SHP77 (cell line): ENCODE data around the gene COL13A1.

ENCODE experiments used
- DNase-seq, 2 experiments: peaks; one replicate each; lab custom pipeline; 2025; lab: John Stamatoyannopoulos, UW

COL13A1 gene

DNA sequence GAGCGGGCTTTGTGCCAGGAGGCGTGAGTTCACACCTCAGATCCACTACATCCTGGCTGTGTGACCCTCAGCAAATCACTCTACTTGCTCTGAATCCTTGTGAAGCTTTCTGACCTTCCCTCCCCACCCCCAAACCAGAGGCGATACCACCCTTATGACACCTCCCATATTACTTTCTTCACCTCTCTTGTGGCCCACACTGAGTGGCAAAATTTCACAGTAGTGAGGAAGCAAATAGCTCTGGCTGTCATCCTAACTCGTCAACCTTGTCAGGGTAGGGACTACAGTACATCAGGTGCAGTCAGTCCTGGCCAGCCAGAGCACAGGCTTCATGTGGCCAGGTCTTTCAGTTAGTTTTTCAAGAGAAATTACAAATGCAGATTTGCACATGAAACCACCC, 19.1 kb downstream of the COL13A1 start:
- no peak for DNase-seq

GRCh38 chr10:69825604-69826003, 23.9 kb downstream of the COL13A1 start:
- DNase-seq, result no peak

DNA sequence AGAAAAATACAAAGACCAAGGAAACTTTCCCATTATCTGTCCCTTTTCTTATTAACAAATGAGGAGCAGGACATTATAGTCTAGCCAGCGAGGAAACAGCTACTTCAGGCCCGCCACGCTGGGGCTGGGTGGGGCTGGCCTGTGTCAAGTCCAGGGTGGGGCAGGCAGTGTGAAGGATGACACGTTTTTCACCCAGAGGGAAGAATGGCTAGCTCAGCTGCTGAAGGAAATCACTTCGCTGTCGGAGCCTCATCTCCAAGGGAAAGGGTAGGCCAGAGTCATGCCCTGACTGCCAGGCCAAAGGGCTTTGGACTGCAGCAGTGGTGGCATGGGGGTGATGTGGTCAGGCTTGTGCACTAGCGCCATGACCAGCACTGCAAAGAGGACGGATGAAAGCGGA, 24.4 kb downstream of the COL13A1 start:
- no peak for DNase-seq

DNA sequence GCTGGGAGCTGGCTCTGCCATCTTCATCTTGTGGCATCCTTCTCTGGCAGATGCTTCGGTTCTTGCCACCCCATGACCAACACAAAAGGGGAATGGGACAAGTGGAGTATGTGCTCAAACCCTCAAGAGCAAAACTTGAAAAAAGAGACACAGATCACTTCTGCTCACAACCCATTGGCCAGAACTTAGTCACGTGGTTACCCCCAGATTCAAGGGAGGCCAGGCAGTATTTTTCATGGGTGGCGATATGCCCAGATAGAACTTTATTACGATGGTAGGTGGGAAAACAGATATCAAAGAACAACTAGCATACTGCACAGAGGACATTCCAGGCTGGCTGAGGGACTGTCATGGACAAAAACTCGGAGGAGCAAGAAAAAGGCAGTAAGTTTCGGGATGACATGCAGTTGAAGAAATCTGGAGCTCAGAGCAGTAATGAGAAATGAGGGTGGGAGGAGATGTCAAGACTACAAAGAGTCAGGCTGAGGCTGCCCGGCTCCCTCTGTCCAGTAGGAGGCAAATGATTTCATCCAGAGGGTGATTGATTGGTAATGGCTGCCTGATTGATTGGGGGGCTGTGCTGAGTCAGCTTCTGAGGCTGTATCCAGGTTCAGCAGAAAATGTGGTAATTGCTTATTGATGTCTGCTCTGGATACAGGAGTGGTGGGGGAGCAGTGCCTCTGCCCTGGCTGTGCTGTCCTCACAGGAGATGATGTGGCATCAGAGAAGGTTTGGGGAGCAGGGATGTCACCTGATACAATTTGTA, 25.3 kb downstream of the COL13A1 start:
- no peak for DNase-seq

DNA sequence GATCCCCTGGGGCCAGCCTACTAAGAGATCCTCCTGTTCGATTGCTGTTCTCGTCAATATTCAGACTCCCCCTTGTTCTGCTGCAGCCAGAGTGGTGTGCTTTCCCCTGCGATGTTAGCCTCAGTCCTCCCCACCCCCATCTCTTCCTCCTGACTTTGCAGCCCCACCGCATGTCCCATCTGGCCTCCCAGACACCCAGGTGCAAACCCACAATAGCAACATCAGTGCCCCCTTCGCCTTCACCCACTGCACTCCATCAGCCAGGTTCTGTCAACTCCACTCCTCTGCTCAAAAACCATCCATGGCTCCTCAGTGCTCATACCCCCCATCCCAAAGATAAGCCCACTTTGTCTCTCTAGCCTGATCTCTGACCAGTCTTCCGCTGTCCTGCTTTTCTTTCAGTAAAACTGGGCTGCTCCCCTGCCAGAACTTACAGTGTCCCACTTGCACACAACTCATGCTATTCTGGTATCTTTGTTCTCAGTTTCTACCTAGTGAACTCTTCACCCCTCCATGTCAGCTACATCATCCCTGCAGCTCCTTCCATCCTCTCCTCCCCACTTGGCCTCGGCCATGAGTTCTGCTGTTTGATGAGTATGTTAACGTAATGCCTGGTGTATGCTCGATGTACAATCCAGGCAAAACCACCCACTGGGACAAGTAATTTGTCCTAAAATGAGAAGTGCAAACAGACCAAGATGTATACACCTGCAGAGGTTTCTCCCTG, 26.6 kb downstream of the COL13A1 start:
- no peak for DNase-seq

DNA sequence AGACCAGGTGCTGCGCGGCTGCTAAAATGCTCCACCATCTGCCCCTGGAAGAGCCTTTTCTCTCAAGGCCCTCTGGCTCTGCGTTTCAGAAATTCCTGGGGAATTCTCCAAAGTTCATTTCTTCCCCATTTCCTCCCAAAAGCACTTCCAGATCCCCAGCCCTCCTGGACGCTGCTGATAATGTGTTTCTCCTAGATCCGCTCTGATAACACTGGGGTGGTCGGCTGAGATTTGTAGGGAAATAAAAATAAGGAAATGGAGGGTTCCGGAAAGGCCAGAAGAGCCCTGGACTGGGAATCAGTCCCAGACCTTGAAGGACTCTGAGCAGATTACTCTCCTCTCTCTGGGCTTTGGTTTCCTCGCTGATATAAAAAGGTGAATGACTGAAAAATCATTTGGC, 28.1 kb downstream of the COL13A1 start:
- no peak for DNase-seq

DNA sequence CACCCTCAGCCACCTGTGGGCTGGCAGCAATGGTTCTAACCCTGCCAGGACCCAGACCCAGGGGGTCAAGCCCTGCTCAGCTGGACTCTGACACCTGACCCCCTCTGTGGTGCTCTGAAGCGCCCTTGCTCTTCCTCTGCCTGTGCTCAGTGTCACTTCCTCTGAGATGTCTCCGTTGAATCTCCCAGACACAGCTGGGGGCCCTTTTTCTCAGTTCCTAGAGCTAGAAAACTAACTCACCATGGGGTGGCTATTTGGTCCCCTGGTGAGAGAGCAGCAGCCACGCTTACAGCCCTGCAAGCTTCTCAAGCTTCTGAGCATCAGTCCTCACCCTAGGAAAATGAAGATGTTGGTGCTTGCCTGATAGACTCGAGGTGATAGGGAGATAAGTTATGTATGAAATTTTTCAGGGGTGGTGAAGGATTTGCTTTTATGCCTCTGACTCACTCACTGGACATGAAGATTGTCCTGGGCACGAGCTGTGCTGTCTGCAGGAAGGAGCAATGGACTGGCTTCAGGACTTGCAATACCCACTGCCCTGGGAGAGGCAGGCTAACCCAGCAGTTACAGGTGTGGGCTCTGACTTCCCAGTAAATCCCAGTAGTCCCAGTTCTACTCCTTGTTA, 29.6 kb downstream of the COL13A1 start:
- DNase-seq, result no peak

DNA sequence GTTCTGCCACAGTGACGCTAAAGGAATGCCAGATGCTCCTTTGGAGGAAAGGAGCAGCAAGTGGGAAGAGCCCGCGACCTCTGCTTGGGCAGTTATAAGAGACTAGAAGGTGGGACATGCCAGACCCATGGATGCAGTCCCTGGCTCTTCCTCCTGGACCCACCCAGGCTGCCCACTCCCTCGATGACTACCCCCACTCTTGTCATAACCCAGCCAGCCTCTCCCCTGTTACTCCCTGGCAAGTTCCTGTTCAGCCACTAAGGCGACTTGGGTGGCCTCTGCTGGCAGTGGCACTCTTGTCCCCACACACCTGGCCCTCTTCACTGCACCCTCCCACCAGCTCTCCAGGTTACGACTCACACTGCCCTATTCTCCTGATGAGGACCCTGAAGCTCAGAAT, 33.5 kb downstream of the COL13A1 start:
- no peak for DNase-seq

- no peak for DNase-seq
These were observed 34.4 kb downstream of the COL13A1 start for GRCh38 chr10:69835875-69836730.

- DNase-seq, result no peak
These were observed 35.0 kb downstream of the COL13A1 start for GRCh38 chr10:69836731-69837030.

- no peak for DNase-seq
These were observed 35.6 kb downstream of the COL13A1 start for GRCh38 chr10:69837261-69837660.

DNA sequence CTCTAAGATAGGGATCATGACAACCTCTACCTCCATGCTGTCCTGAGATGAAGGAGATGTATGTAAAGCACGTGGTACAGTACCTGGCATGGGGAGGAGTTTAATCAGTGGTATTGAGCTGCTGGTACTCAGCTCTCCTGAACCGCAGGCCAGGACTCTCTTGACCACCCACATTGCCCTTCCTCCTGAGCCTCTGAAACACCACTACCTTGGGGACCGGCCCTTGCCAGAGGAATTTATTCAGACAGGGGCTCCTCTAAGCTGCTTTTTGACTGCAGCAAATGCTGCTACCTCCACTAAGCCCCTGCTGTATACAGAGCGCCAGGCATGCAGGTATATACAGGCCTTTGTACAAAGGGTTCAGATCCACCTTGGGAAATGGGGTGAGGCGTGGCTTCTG, 36.7 kb downstream of the COL13A1 start:
- no peak for DNase-seq

GRCh38 chr10:69838853-69839252, 37.1 kb downstream of the COL13A1 start:
- DNase-seq, result no peak

DNA sequence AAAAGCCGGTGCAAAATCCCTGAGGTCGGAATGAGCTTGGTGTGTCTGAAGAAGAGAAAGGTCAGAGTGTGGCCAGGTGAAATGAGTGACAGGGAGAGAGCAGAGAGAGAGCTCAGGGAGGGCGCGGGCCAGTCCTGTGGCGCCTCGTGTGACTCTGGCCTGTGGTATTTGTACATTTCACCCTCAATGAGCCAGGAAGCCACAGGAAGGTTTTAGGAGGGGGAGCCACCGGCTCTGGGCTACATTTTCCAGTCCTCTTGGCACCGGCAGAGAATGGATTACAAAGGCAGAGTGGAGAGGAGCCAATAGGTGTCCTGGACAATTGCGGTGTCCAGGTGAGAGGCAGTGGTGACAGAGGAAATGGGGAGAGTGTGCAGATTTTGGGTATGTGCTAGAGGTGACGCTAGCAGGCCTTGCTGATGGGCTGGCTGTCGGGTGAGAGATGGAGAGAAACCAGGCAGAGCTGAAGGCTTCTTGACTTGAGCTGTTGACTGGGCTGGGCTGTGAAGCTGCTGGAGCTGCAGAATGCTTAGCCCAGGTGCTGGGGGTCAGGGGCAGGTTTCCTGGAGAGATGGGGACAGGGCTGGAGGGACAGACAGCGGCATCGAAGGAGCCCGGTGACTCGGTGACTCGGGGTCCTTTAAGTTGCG, 38.1 kb downstream of the COL13A1 start:
- DNase-seq, result no peak

GRCh38 chr10:69840773-69841172, 39.1 kb downstream of the COL13A1 start:
- no peak for DNase-seq

GRCh38 chr10:69842020-69842419, 40.3 kb downstream of the COL13A1 start:
- DNase-seq, result no peak

- no peak for DNase-seq
These were observed 41.2 kb downstream of the COL13A1 start for GRCh38 chr10:69842882-69843281.

DNA sequence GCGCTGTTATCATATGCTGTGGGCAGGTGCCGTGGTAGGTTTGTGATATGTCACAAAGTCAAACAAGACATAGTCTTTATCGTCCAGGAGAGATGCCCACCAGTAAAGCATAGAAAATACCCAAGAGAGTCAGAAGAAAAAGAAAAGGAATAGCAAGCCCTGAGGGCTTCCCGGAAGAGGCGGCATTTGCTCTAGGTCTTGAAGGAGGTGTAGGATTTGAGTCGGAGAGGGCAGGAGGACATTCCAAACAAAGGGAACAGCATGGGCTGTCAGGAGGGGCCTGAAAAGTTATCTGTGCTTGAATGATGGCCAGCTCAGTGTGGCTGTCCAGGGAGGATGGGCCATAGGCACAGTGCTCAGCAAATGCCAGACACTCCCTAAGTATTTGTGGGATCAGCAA, 42.2 kb downstream of the COL13A1 start:
- no peak for DNase-seq

GRCh38 chr10:69844698-69845097, 43.0 kb downstream of the COL13A1 start:
- DNase-seq, result no peak

- DNase-seq, result no peak
These were observed 44.0 kb downstream of the COL13A1 start for GRCh38 chr10:69845574-69846292.

GRCh38 chr10:69846293-69846921, 44.7 kb downstream of the COL13A1 start:
- DNase-seq, result no peak
